ENCODE results near the gene CERK. TPM values are rescaled to one million over a fixed set of nuclear protein-coding genes. Genes with fewer than 3 reads are reported as not detected.
"Not testable (repeated sequence)": the region's sequence is repeated elsewhere in the genome, so short reads cannot be mapped to it uniquely, and the experiment has no call there.

CERK gene
- polyA plus RNA-seq, 1 donor, result 82.3 TPM

DNA sequence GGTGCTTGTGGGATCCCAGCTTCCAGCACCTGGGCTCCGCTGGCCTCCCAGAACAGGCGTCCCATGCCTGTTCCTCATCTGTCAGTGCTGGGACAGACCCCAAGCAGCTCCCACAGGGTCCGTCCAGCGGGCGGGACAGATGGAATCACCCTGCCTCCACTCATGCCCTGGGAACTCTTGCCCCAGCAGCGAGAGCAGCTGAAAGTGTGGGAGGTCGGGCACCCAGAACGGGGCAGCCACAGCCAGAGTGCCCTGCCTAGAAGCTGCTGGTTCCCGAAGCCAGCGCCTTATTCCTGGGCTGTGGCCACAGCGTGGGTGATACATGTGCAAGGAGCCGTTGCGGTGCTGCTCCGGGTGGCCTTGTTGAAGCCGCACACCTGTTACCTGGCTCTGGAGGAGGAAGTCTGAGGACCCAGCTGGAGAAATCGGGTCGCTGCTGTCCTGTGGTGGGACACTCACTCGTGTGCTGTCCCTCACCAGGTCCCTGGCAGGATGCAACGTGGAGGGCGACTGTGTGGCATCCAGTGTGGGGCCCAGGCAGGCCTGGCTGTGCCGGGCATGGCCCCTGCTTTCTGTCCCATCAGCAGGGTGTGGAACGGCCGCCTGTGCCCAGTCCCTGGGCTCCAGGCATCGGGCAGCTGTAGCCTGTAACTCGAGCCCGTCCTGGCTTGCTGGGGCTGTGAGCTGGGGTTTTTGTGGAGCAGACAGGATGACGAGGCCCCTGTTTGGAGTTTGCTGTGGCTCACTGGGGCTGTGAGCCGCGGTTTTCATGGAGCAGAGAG lies 101.6 kb downstream of the CERK start:
- peaks cover 45% of the 10 kb centered on the region for H3K4me1 ChIP-seq (ENCODE audit: control insufficient read depth, insufficient read depth, low read length)
- H3K36me3 ChIP-seq (ENCODE audit: control insufficient read depth, insufficient read depth, low read length), result peaks cover 22% of the 10 kb centered on the region
- no peak overlapping the region for H3K4me3 ChIP-seq (ENCODE audit: low read length)
- H3K27ac ChIP-seq (ENCODE audit: low read length), result no peak overlapping the region
- H3K27me3 ChIP-seq (ENCODE audit: control insufficient read depth, insufficient read depth, low read length), result no peaks in the 10 kb centered on the region
- no peak for DNase-seq
- H3K9me3 ChIP-seq (ENCODE audit: control insufficient read depth, low read depth, low read length), result no peaks in the 10 kb centered on the region
- no CpG with 5 or more reads among the region's 29 CpGs for WGBS (ENCODE audit: insufficient coverage, low lambda C conversion rate)

GRCh38 chr22:46635756-46636155 lies 102.3 kb downstream of the CERK start:
- Histone ChIP-seq H3K27me3 (ENCODE audit: control insufficient read depth, insufficient read depth, low read length) (no peaks in the 10 kb centered on the region), H3K4me1 (ENCODE audit: control insufficient read depth, insufficient read depth, low read length) (peaks cover 45% of the 10 kb centered on the region), H3K27ac (ENCODE audit: low read length) (peak overlapping the region; percentile 40), H3K9me3 (ENCODE audit: control insufficient read depth, low read depth, low read length) (no peaks in the 10 kb centered on the region), H3K4me3 (ENCODE audit: low read length) (no peak overlapping the region), H3K36me3 (ENCODE audit: control insufficient read depth, insufficient read depth, low read length) (peaks cover 24% of the 10 kb centered on the region)
- no CpG with 5 or more reads among the region's 11 CpGs for WGBS (ENCODE audit: insufficient coverage, low lambda C conversion rate)
- no peak for DNase-seq

- not testable (repeated sequence) for H3K27me3 ChIP-seq (ENCODE audit: control insufficient read depth, insufficient read depth, low read length); H3K9me3 ChIP-seq (ENCODE audit: control insufficient read depth, low read depth, low read length); H3K4me3 ChIP-seq (ENCODE audit: low read length)
- Histone ChIP-seq H3K4me1 (ENCODE audit: control insufficient read depth, insufficient read depth, low read length) (peaks cover 41% of the 10 kb centered on the region), H3K36me3 (ENCODE audit: control insufficient read depth, insufficient read depth, low read length) (peaks cover 29% of the 10 kb centered on the region), H3K27ac (ENCODE audit: low read length) (peak overlapping the region; percentile 23)
- DNase-seq, result peak in 1 of 2 donors; percentile 78
- WGBS (ENCODE audit: insufficient coverage, low lambda C conversion rate), result no CpG with 5 or more reads among the region's 30 CpGs
Observed at GRCh38 chr22:46634973-46635685, 102.9 kb downstream of the CERK start.

Other genes starting within 250 kb of the CERK start
- 5.9 TPM for gene CELSR1, start 200.6 kb downstream of the CERK start, polyA plus RNA-seq
- 40.5 TPM for gene GRAMD4, start 117.9 kb downstream of the CERK start, polyA plus RNA-seq
- gene TBC1D22A, start 24.4 kb upstream of the CERK start, polyA plus RNA-seq, result 21.5 TPM

Data from large intestine (tissue), 3 donors.